Caco-2 (cell line): ENCODE measurements around the gene TTC4. TPM values are rescaled to one million over a fixed set of nuclear protein-coding genes. Genes with fewer than 3 reads are reported as not detected.

Source experiments
- BruUV-seq: library from RNA; stranded (reverse); fragments of 400-500 nt; replicated peaks from 2 replicates; lab custom pipeline; 2021; lab: Mats Ljungman, UMichigan
- CTCF ChIA-PET: fragments of 300-600 bp; sonication (Branson Sonifier 250); formaldehyde crosslinking; loops from one replicate; lab custom pipeline; 2022; ENCODE audit warnings: antibody characterized with exemption; lab: Charles Lee
- POLR2A ChIA-PET: fragments of 300-600 bp; sonication (Branson Sonifier 250); formaldehyde crosslinking; loops from one replicate; lab custom pipeline; 2022; ENCODE audit warnings: antibody characterized with exemption; lab: Charles Lee
- DNase-seq, 2 experiments: peaks; one replicate each; pipeline versions ENCODE4 v3.0.0 to v3.0.0-alpha.2; 2020 to 2022
- H3K27me3 ChIP-seq: replicated peaks from 2 replicates; pipeline ENCODE4 v1.6.0; 2011; ENCODE audit warnings: low read length; ENCODE audit not compliant: control insufficient read depth, insufficient read depth
- H3K36me3 ChIP-seq: 2 replicates; pipeline ENCODE4 v1.5.1; 2011; ENCODE audit warnings: low read length; ENCODE audit not compliant: control insufficient read depth, insufficient read depth
- H3K4me1 ChIP-seq: fragments of 250-450 bp; sonication (Bioruptor Pico); 2 replicates; pipeline ENCODE4 v1.5.1; 2020; ENCODE audit warnings: mild to moderate bottlenecking
- H3K4me3 ChIP-seq: 2 replicates; pipeline ENCODE4 v1.5.1; 2011; ENCODE audit warnings: low read depth, mild to moderate bottlenecking, control low read depth, low read length
- H3K9me3 ChIP-seq: fragments of 250-450 bp; sonication (Bioruptor Pico); 2 replicates; pipeline ENCODE4 v1.5.1; 2020; ENCODE audit warnings: mild to moderate bottlenecking, moderate library complexity
- H3K27ac Mint-ChIP-seq: one replicate; pipeline ENCODE4 v1.8.0; 2022; ENCODE audit warnings: mixed read lengths; ENCODE audit not compliant: unreplicated experiment
- H3K27me3 Mint-ChIP-seq: one replicate; pipeline ENCODE4 v1.8.0; 2022; ENCODE audit warnings: mixed read lengths; ENCODE audit not compliant: insufficient read depth, unreplicated experiment
- H3K36me3 Mint-ChIP-seq: one replicate; pipeline ENCODE4 v1.8.0; 2022; ENCODE audit warnings: mild to moderate bottlenecking, mixed read lengths; ENCODE audit not compliant: insufficient read depth, unreplicated experiment
- H3K4me1 Mint-ChIP-seq: one replicate; pipeline ENCODE4 v1.8.0; 2022; ENCODE audit warnings: low read depth, mixed read lengths; ENCODE audit not compliant: unreplicated experiment
- H3K4me3 Mint-ChIP-seq: one replicate; pipeline ENCODE4 v1.8.0; 2022; ENCODE audit warnings: mild to moderate bottlenecking, moderate library complexity, mixed read lengths; ENCODE audit not compliant: unreplicated experiment
- H3K9me3 Mint-ChIP-seq: one replicate; pipeline ENCODE4 v1.8.0; 2022; ENCODE audit warnings: mixed read lengths; ENCODE audit not compliant: unreplicated experiment
- CTCF ChIP-seq, 2 experiments: fragments of 200-600 bp in 1 of 2; IDR thresholded peaks; 1 replicate in 1 of 2; 2 replicates in 1 of 2; pipeline versions ENCODE4 v1.5.1 to v1.8.0; 2011 to 2022; ENCODE audit warnings: antibody characterized with exemption in 1 of 2, control low read depth in 1 of 2, inconsistent platforms in 1 of 2, low read depth in 1 of 2, low read length in 1 of 2, mild to moderate bottlenecking in 1 of 2, moderate library complexity in 1 of 2; ENCODE audit not compliant: insufficient read depth in 1 of 2, severe bottlenecking in 1 of 2, unreplicated experiment in 1 of 2
- intact Hi-C: fragments of 100-400 bp; cut with micrococcal nuclease; formaldehyde crosslinking; loops from one replicate; pipeline ENCODE4 v1.10.0; 2022; ENCODE audit not compliant: unreplicated experiment
- total RNA-seq: library from RNA; stranded (reverse); gene quantifications from 2 replicates; pipeline ENCODE4 v1.2.3, GENCODE V29; 2022

TTC4 gene
- total RNA-seq, 1 experiment from 2014 or later = 14.0 TPM

DNA sequence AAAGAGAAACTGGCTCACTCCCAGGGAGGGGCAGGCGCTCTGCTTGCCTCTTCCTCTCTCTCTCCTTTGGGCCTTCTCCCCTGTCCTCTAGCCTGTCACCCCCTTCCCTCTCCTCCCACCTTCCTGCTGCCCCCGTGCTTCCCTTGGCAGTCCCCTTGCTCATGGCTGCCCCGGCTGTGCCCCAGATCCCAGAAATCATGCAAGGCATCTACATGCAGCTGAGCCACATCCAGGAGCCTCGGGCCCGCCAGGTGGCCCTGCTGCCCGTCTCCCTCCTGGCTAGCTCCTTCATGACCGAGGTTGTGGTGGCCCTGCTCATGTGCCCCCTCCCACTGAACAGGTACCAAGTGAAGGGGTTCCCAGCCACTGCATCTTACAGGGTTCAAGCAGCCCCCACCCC, 36.0 kb upstream of the TTC4 start:
- Mint-ChIP-seq H3K4me1 (peaks cover 6% of the 10 kb centered on the region), H3K9me3 (no peaks in the 10 kb centered on the region), H3K27me3 (no peaks in the 10 kb centered on the region), H3K27ac (no peak overlapping the region), H3K36me3 (no peaks in the 10 kb centered on the region), H3K4me3 (no peak overlapping the region)
- intact Hi-C loops = no loop called here
- CTCF ChIA-PET = interaction anchor here (2.6 kb wide), 1 partner anchor 122 kb away, joined by 8 read pairs; the partner anchor contains the start of gene TTC22
- POLR2A ChIA-PET = no interaction called here
- Histone ChIP-seq H3K4me3 (no peak overlapping the region), H3K4me1 (no peaks in the 10 kb centered on the region), H3K9me3 (no peaks in the 10 kb centered on the region), H3K36me3 (no peaks in the 10 kb centered on the region), H3K27me3 (no peaks in the 10 kb centered on the region)
- TF ChIP-seq CTCF (IDR thresholded peaks at IDR 0.05; ENCODE audit: insufficient read depth in 1 of 2, low read depth in 1 of 2, low read length in 1 of 2, severe bottlenecking in 1 of 2, unreplicated experiment in 1 of 2) = no peak
- DNase-seq = no peak
- BruUV-seq = no TSS peak

GRCh38 chr1:54680387-54680786, 35.3 kb upstream of the TTC4 start:
- no peaks in the 10 kb centered on the region for H3K27me3 Mint-ChIP-seq
- Histone ChIP-seq H3K36me3 (no peaks in the 10 kb centered on the region), H3K27me3 (no peaks in the 10 kb centered on the region), H3K4me3 (no peak overlapping the region), H3K4me1 (no peaks in the 10 kb centered on the region), H3K9me3 (no peaks in the 10 kb centered on the region)
- BruUV-seq = no TSS peak
- no peak for TF ChIP-seq CTCF (IDR thresholded peaks at IDR 0.05; ENCODE audit: insufficient read depth in 1 of 2, low read depth in 1 of 2, low read length in 1 of 2, severe bottlenecking in 1 of 2, unreplicated experiment in 1 of 2)
- peaks cover 6% of the 10 kb centered on the region for H3K4me1 Mint-ChIP-seq
- intact Hi-C loops = no loop called here
- no peak for DNase-seq
- ChIA-PET POLR2A (no interaction called here), CTCF (interaction anchor here (2.6 kb wide), 1 partner anchor 121 kb away, joined by 8 read pairs; the partner anchor contains the start of gene TTC22)
- no peaks in the 10 kb centered on the region for H3K9me3 Mint-ChIP-seq
- H3K27ac Mint-ChIP-seq = no peak overlapping the region
- no peaks in the 10 kb centered on the region for H3K36me3 Mint-ChIP-seq
- H3K4me3 Mint-ChIP-seq = no peak overlapping the region

GRCh38 chr1:54681358-54681757, 34.3 kb upstream of the TTC4 start:
- CTCF ChIA-PET = interaction anchor here (2.6 kb wide), 1 partner anchor 120 kb away, joined by 8 read pairs; the partner anchor contains the start of gene TTC22
- H3K27me3 Mint-ChIP-seq = no peaks in the 10 kb centered on the region

More at GRCh38 chr1:54681358-54681757, 34.3 kb upstream of the TTC4 start:
- no peaks in the 10 kb centered on the region for H3K9me3 Mint-ChIP-seq
- peaks cover 6% of the 10 kb centered on the region for H3K4me1 Mint-ChIP-seq
- H3K27ac Mint-ChIP-seq = no peak overlapping the region
- POLR2A ChIA-PET = no interaction called here
- H3K36me3 Mint-ChIP-seq = no peaks in the 10 kb centered on the region
- intact Hi-C loops = no loop called here
- no peak overlapping the region for H3K4me3 Mint-ChIP-seq
- no peaks in the 10 kb centered on the region for H3K9me3 ChIP-seq
- no peak overlapping the region for H3K4me3 ChIP-seq
- no peaks in the 10 kb centered on the region for H3K27me3 ChIP-seq
- no peaks in the 10 kb centered on the region for H3K4me1 ChIP-seq
- H3K36me3 ChIP-seq = no peaks in the 10 kb centered on the region
- no peak for TF ChIP-seq CTCF (IDR thresholded peaks at IDR 0.05; ENCODE audit: insufficient read depth in 1 of 2, low read depth in 1 of 2, low read length in 1 of 2, severe bottlenecking in 1 of 2, unreplicated experiment in 1 of 2)
- peak in 1 of 2 experiments; percentile 12 for DNase-seq
- no TSS peak for BruUV-seq
